CD4-positive, alpha-beta T cell (primary cell): Measurements from ENCODE around the gene PRPSAP2. TPM values are rescaled to one million over a fixed set of nuclear protein-coding genes. Genes with fewer than 3 reads are reported as not detected.

Experiments used
- ATAC-seq: fragments of 200-7000 bp; cut with Tn5 transposase; one replicate; pipeline ENCODE4 v1.10.0; 2022; ENCODE audit warnings: mild to moderate bottlenecking; ENCODE audit not compliant: poor library complexity
- CTCF ChIA-PET: fragments of 350-600 bp; sonication (Branson Sonifier 250); formaldehyde crosslinking; loops from one replicate; lab custom pipeline; 2021; ENCODE audit warnings: antibody characterized with exemption, inconsistent platforms; lab: Charles Lee
- POLR2A ChIA-PET: fragments of 350-600 bp; sonication (Branson Sonifier 250); formaldehyde crosslinking; loops from one replicate; lab custom pipeline; 2021; ENCODE audit warnings: antibody characterized with exemption, inconsistent platforms; lab: Charles Lee
- DNase-seq, 14 experiments: peaks; one replicate each; pipeline ENCODE4 v3.0.0-alpha.2; 2013 to 2020; ENCODE audit warnings: mixed read lengths in 2 of 14
- H3K27ac ChIP-seq, 2 donors: one replicate each; pipeline versions ENCODE4 v1.5.1 to v1.7.0; 2013; ENCODE audit warnings: low read length in 2 of 2, low read depth in 1 of 2, mild to moderate bottlenecking in 1 of 2
- H3K27me3 ChIP-seq, 2 experiments: 1 replicate in 1 of 2; 2 replicates in 1 of 2; pipeline versions ENCODE4 v1.6.1 to v1.7.0; 2013; ENCODE audit warnings: low read length in 2 of 2, control low read depth in 1 of 2, mild to moderate bottlenecking in 1 of 2, moderate library complexity in 1 of 2; ENCODE audit not compliant: insufficient read depth in 2 of 2, control insufficient read depth in 1 of 2
- H3K36me3 ChIP-seq: one replicate; pipeline ENCODE4 v1.6.1; 2013; ENCODE audit warnings: low read length, control low read depth; ENCODE audit not compliant: insufficient read depth
- H3K4me1 ChIP-seq: one replicate; pipeline ENCODE4 v1.6.1; 2013; ENCODE audit warnings: low read length, control low read depth; ENCODE audit not compliant: insufficient read depth
- H3K4me3 ChIP-seq: one replicate; pipeline ENCODE4 v1.5.1; 2013; ENCODE audit warnings: mild to moderate bottlenecking, low read length, moderate library complexity
- H3K9me3 ChIP-seq, 2 experiments: 1 replicate in 1 of 2; 2 replicates in 1 of 2; pipeline versions ENCODE4 v1.6.1 to v1.7.0; 2013; ENCODE audit warnings: low read length in 2 of 2, mild to moderate bottlenecking in 2 of 2, control low read depth in 1 of 2, moderate library complexity in 1 of 2; ENCODE audit not compliant: control insufficient read depth in 1 of 2, insufficient read depth in 1 of 2
- H3K27ac Mint-ChIP-seq: one replicate; pipeline ENCODE4 v1.8.0; 2020; ENCODE audit warnings: mixed read lengths
- H3K27me3 Mint-ChIP-seq: one replicate; pipeline ENCODE4 v1.8.0; 2021; ENCODE audit warnings: mixed read lengths
- H3K36me3 Mint-ChIP-seq: one replicate; pipeline ENCODE4 v1.8.0; 2021; ENCODE audit warnings: low read depth, mixed read lengths
- H3K4me1 Mint-ChIP-seq: one replicate; pipeline ENCODE4 v1.8.0; 2021; ENCODE audit warnings: low read depth, mixed read lengths
- H3K4me3 Mint-ChIP-seq: one replicate; pipeline ENCODE4 v1.8.0; 2020; ENCODE audit warnings: mild to moderate bottlenecking, mixed read lengths
- H3K9me3 Mint-ChIP-seq: one replicate; pipeline ENCODE4 v1.8.0; 2020; ENCODE audit warnings: mixed read lengths
- CTCF ChIP-seq: fragments of 200-600 bp; IDR thresholded peaks from one replicate; pipeline ENCODE4 v1.8.0; 2022; ENCODE audit warnings: antibody characterized with exemption, mild to moderate bottlenecking
- intact Hi-C, 2 experiments: fragments of 100-400 bp; cut with DNase I in 1 of 2; cut with micrococcal nuclease in 1 of 2; formaldehyde crosslinking; loops; one replicate each; pipeline versions ENCODE4 v1.15.1 to v1.9.0; 2023 to 2025; cut with DNase I, micrococcal nuclease
- total RNA-seq, 174 experiments: library from RNA in 2 of 174; stranded (reverse) in 2 of 174; gene quantifications; one replicate each; pipeline ENCODE4 v1.2.3 and lab custom pipeline; 2021 to 2026

Gene PRPSAP2
- total RNA-seq, 2 experiments from 2014 or later, result 24.9 to 25.5 TPM

- no peaks in the 10 kb centered on the region for H3K36me3 ChIP-seq
- ChIA-PET CTCF (interaction anchor here (1.4 to 2.4 kb wide), 3 partner anchors 18 to 47 kb away, joined by 5 to 8 read pairs (median 6); no protein-coding TSS in a partner anchor), POLR2A (interaction anchor here (2.2 kb wide), 1 partner anchor 102 kb away, joined by 11 read pairs; the partner anchor contains the start of gene PRPSAP2)
- peaks cover 40% of the 10 kb centered on the region for H3K4me1 ChIP-seq
- no peak overlapping the region for H3K4me3 ChIP-seq
- no peak overlapping the region for H3K27ac Mint-ChIP-seq
- DNase-seq (no peak), ATAC-seq (no peak)
- intact Hi-C loops, result loop anchor here in 1 of 2 experiments (2.0 to 10.0 kb wide), 3 partner anchors 42 to 145 kb away; partner anchors contain the start of gene FAM83G
- no peaks in the 10 kb centered on the region for H3K36me3 Mint-ChIP-seq
- no peak overlapping the region for H3K27ac ChIP-seq
- no peak overlapping the region for H3K4me3 Mint-ChIP-seq
- no peaks in the 10 kb centered on the region for H3K27me3 ChIP-seq
- no peaks in the 10 kb centered on the region for H3K9me3 ChIP-seq
- peaks cover 33% of the 10 kb centered on the region for H3K4me1 Mint-ChIP-seq
- no peaks in the 10 kb centered on the region for H3K9me3 Mint-ChIP-seq
- no peak for TF ChIP-seq CTCF
- H3K27me3 Mint-ChIP-seq, result no peaks in the 10 kb centered on the region
Measured at GRCh38 chr17:18959845-18960240, 101.9 kb downstream of the PRPSAP2 start.

- DNase-seq (no peak), ATAC-seq (no peak)
- Mint-ChIP-seq H3K36me3 (no peaks in the 10 kb centered on the region), H3K27ac (no peak overlapping the region), H3K27me3 (no peaks in the 10 kb centered on the region), H3K4me1 (peaks cover 29% of the 10 kb centered on the region), H3K4me3 (no peak overlapping the region), H3K9me3 (no peaks in the 10 kb centered on the region)
- Histone ChIP-seq H3K4me1 (peaks cover 36% of the 10 kb centered on the region), H3K36me3 (no peaks in the 10 kb centered on the region), H3K27me3 (no peaks in the 10 kb centered on the region), H3K27ac (no peak overlapping the region), H3K4me3 (no peak overlapping the region), H3K9me3 (no peaks in the 10 kb centered on the region)
- TF ChIP-seq CTCF, result no peak
- intact Hi-C loops, result no loop called here
- POLR2A ChIA-PET, result interaction anchor here (1.2 to 2.2 kb wide), 2 partner anchors 44 to 102 kb away, joined by 3 to 11 read pairs; partner anchors contain the start of genes FAM83G and PRPSAP2
- CTCF ChIA-PET, result interaction anchor here (1.0 to 2.4 kb wide), 7 partner anchors 18 to 59 kb away, joined by 3 to 8 read pairs (median 5); no protein-coding TSS in a partner anchor
Measured at GRCh38 chr17:18960241-18960665, 102.3 kb downstream of the PRPSAP2 start.

GRCh38 chr17:18960803-18961511 is 103.0 kb downstream of the PRPSAP2 start:
- POLR2A ChIA-PET, result interaction anchor here (1.2 to 2.2 kb wide), 3 partner anchors 36 to 103 kb away, joined by 3 to 11 read pairs (median 3); partner anchors contain the start of genes FAM83G and PRPSAP2
- H3K4me1 ChIP-seq, result peaks cover 29% of the 10 kb centered on the region
- H3K4me3 ChIP-seq, result no peak overlapping the region
- no peaks in the 10 kb centered on the region for H3K27me3 ChIP-seq
- H3K36me3 ChIP-seq, result no peaks in the 10 kb centered on the region
- Mint-ChIP-seq H3K27ac (no peak overlapping the region), H3K27me3 (no peaks in the 10 kb centered on the region), H3K9me3 (no peaks in the 10 kb centered on the region), H3K4me1 (peaks cover 23% of the 10 kb centered on the region), H3K36me3 (no peaks in the 10 kb centered on the region), H3K4me3 (no peak overlapping the region)
- DNase-seq, result peak; percentile 39 to 89 (median 70)
- peak; percentile 73 for ATAC-seq
- CTCF ChIA-PET, result interaction anchor here (0.6 to 2.4 kb wide), 19 partner anchors 9 to 409 kb away, joined by 3 to 8 read pairs (median 3); partner anchors contain the start of gene FAM83G
- peak; percentile 98 for TF ChIP-seq CTCF
- intact Hi-C loops, result no loop called here
- H3K9me3 ChIP-seq, result no peaks in the 10 kb centered on the region
- H3K27ac ChIP-seq, result no peak overlapping the region
